ENCODE measurements around the gene SOCS3.
A peak's percentile ranks its signal among the peaks of the same experiment; 100 is the strongest.

Gene SOCS3

GRCh38 chr17:78348055-78348770 is 11.7 kb downstream of the SOCS3 start:
- TF ChIP-seq CTCF (IDR thresholded peaks at IDR 0.05; ENCODE audit: low read depth, low read length, missing control alignments): no peak
- in situ Hi-C loops (cut with HindIII; ENCODE audit: low pct_ligation_motif_present, low sequenced_read_pairs): no loop called here
- Histone ChIP-seq H3K36me3 (replicated peaks) (no peaks in the 10 kb centered on the region), H3K4me3 (ENCODE audit: low read depth, low read length) (no peak overlapping the region), H3K27ac (no peak overlapping the region), H3K27me3 (replicated peaks) (no peaks in the 10 kb centered on the region)
- DNase-seq: no peak

- Histone ChIP-seq H3K27me3 (replicated peaks) (no peaks in the 10 kb centered on the region), H3K4me3 (ENCODE audit: low read depth, low read length) (no peak overlapping the region), H3K27ac (no peak overlapping the region), H3K36me3 (replicated peaks) (no peaks in the 10 kb centered on the region)
- DNase-seq: no peak
- TF ChIP-seq CTCF (IDR thresholded peaks at IDR 0.05; ENCODE audit: low read depth, low read length, missing control alignments): no peak
- in situ Hi-C loops (cut with HindIII; ENCODE audit: low pct_ligation_motif_present, low sequenced_read_pairs): no loop called here
Measured at GRCh38 chr17:78347453-78347852, 12.4 kb downstream of the SOCS3 start.

- Histone ChIP-seq H3K4me3 (ENCODE audit: low read depth, low read length) (no peak overlapping the region), H3K36me3 (replicated peaks) (no peaks in the 10 kb centered on the region), H3K27ac (no peak overlapping the region), H3K27me3 (replicated peaks) (no peaks in the 10 kb centered on the region)
- TF ChIP-seq CTCF (IDR thresholded peaks at IDR 0.05; ENCODE audit: low read depth, low read length, missing control alignments): peak; percentile 32
- DNase-seq: no peak
- in situ Hi-C loops (cut with HindIII; ENCODE audit: low pct_ligation_motif_present, low sequenced_read_pairs): no loop called here
Measured at GRCh38 chr17:78346605-78347250, 13.1 kb downstream of the SOCS3 start.

GRCh38 chr17:78345791-78346494 is 13.9 kb downstream of the SOCS3 start:
- Histone ChIP-seq H3K36me3 (replicated peaks) (no peaks in the 10 kb centered on the region), H3K4me3 (ENCODE audit: low read depth, low read length) (no peak overlapping the region), H3K27me3 (replicated peaks) (no peaks in the 10 kb centered on the region), H3K27ac (no peak overlapping the region)
- no peak for TF ChIP-seq CTCF (IDR thresholded peaks at IDR 0.05; ENCODE audit: low read depth, low read length, missing control alignments)
- in situ Hi-C loops (cut with HindIII; ENCODE audit: low pct_ligation_motif_present, low sequenced_read_pairs): no loop called here
- no peak for DNase-seq

GRCh38 chr17:78345172-78345571 is 14.7 kb downstream of the SOCS3 start:
- no peak for DNase-seq
- Histone ChIP-seq H3K27me3 (replicated peaks) (no peaks in the 10 kb centered on the region), H3K4me3 (ENCODE audit: low read depth, low read length) (no peak overlapping the region), H3K27ac (no peak overlapping the region), H3K36me3 (replicated peaks) (no peaks in the 10 kb centered on the region)
- no peak for TF ChIP-seq CTCF (IDR thresholded peaks at IDR 0.05; ENCODE audit: low read depth, low read length, missing control alignments)
- in situ Hi-C loops (cut with HindIII; ENCODE audit: low pct_ligation_motif_present, low sequenced_read_pairs): no loop called here

All from brain microvascular endothelial cell (primary cell).